Neural progenitor cell (in vitro differentiated cells): ENCODE results near the gene MCUR1. TPM values are rescaled to one million over a fixed set of nuclear protein-coding genes. Genes with fewer than 3 reads are reported as not detected.

Experiments
- DNase-seq: peaks from one replicate; pipeline ENCODE4 v3.0.0-alpha.2; 2016; ENCODE audit warnings: low spot score
- H2AFZ ChIP-seq: fragments of 200-600 bp; sonication (generic); replicated peaks from 2 replicates; pipeline ENCODE4 v1.6.1; 2016; ENCODE audit warnings: antibody characterized with exemption
- H3F3A ChIP-seq: fragments of 200-600 bp; sonication (generic); 2 replicates; pipeline ENCODE4 v1.6.1; 2016; ENCODE audit warnings: antibody characterized with exemption, low read depth
- H3K27ac ChIP-seq: fragments of 200-600 bp; sonication (generic); 2 replicates; pipeline ENCODE4 v1.5.1; 2016; ENCODE audit warnings: mild to moderate bottlenecking
- H3K27me3 ChIP-seq: fragments of 200-600 bp; sonication (generic); 2 replicates; pipeline ENCODE4 v1.6.1; 2016; ENCODE audit warnings: mild to moderate bottlenecking, moderate library complexity
- H3K36me3 ChIP-seq: fragments of 200-600 bp; sonication (generic); 2 replicates; pipeline ENCODE4 v1.5.1; 2016
- H3K4me1 ChIP-seq: fragments of 200-600 bp; sonication (generic); 2 replicates; pipeline ENCODE4 v1.6.1; 2016; ENCODE audit warnings: mixed run types
- H3K4me2 ChIP-seq: fragments of 200-600 bp; sonication (generic); 2 replicates; pipeline ENCODE4 v1.6.1; 2016
- H3K4me3 ChIP-seq: fragments of 200-600 bp; sonication (generic); 2 replicates; pipeline ENCODE4 v1.5.1; 2016
- H3K79me2 ChIP-seq: fragments of 200-600 bp; sonication (generic); 2 replicates; pipeline ENCODE4 v1.6.1; 2016; ENCODE audit warnings: low read depth
- H3K9ac ChIP-seq: fragments of 200-600 bp; sonication (generic); 2 replicates; pipeline ENCODE4 v1.6.1; 2016
- H3K9me3 ChIP-seq: fragments of 200-600 bp; sonication (generic); 2 replicates; pipeline ENCODE4 v1.5.1; 2016; ENCODE audit warnings: low read depth
- H4K20me1 ChIP-seq: fragments of 200-600 bp; sonication (generic); 2 replicates; pipeline ENCODE4 v1.6.1; 2016; ENCODE audit warnings: low read depth
- H3K27ac Mint-ChIP-seq: 3 replicates; pipeline ENCODE4 v1.8.0; 2021; ENCODE audit warnings: mixed read lengths
- H3K27me3 Mint-ChIP-seq: 2 replicates; pipeline ENCODE4 v1.8.0; 2022; ENCODE audit warnings: low read depth, mild to moderate bottlenecking, inconsistent platforms, moderate library complexity, mixed read lengths; ENCODE audit not compliant: insufficient read depth
- H3K36me3 Mint-ChIP-seq: 3 replicates; pipeline ENCODE4 v1.8.0; 2021; ENCODE audit warnings: mixed read lengths
- H3K4me1 Mint-ChIP-seq: 3 replicates; pipeline ENCODE4 v1.8.0; 2021; ENCODE audit warnings: mixed read lengths
- H3K4me3 Mint-ChIP-seq: 3 replicates; pipeline ENCODE4 v1.8.0; 2021; ENCODE audit warnings: mild to moderate bottlenecking, moderate library complexity, mixed read lengths
- H3K9me3 Mint-ChIP-seq: 3 replicates; pipeline ENCODE4 v1.8.0; 2020; ENCODE audit warnings: mixed read lengths
- EZH2 ChIP-seq: fragments of 200-600 bp; sonication (generic); IDR thresholded peaks from 2 replicates; pipeline ENCODE4 v1.6.1; 2017; ENCODE audit warnings: antibody characterized with exemption, mild to moderate bottlenecking, moderate library complexity
- EZH2phosphoT487 ChIP-seq: fragments of 200-600 bp; sonication (generic); IDR thresholded peaks from 2 replicates; pipeline ENCODE4 v1.6.1; 2017; ENCODE audit warnings: antibody characterized with exemption
- total RNA-seq: library from RNA; depleted of rRNA; stranded (reverse); fragments of >200 nt; gene quantifications from 2 replicates; pipeline ENCODE4 v1.2.3, GENCODE V29; 2015; ENCODE audit warnings: low replicate concordance
- TF ChIP-seq, protein P1 (sequence below): fragments of 200-600 bp; sonication (generic); IDR thresholded peaks from 2 replicates; pipeline ENCODE4 v1.5.1; 2017; ENCODE audit warnings: antibody characterized with exemption, mild to moderate bottlenecking

Gene MCUR1
- total RNA-seq, 1 donor from 2014 or later, result 16.2 TPM

DNA sequence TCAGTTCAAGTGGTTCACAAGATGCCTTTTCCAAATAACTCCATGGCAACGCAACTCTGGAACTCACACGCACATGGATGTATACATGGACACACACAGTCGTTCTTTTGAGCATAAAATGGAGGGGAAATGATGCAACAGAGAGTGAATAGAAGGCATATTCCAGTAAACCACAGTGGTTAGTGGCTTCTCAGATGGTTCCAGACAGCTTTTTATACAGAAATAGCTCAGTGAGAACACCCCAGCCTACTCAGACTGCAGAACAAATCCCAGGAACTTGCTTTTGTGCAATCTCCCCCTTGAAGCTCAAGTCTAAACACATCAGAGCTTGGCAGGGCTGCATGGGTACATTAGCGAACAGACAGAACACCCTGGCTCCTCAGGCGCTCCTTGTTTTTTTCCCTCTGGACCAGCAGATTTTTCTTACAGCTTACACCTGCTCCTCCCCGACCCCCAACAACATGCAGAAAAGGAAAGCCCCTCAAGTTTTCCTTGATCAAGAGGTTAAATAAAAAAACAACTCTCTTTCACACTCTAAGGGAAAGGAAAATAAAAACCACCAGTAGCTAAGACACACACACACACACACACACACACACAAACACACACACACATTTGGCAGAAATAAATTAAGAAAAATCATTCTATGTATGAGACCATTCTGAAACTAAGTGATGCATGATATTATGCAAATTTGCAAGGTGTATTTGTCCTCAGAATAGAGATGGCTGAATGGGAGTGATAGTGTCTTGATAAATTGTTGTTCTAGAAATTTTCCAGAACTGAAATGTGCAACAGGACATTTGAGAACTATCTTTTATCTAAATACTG, 51.5 kb downstream of the MCUR1 start:
- Histone ChIP-seq H2AFZ (no peak overlapping the region), H3K4me3 (no peak overlapping the region), H3K4me1 (no peaks in the 10 kb centered on the region), H3K36me3 (no peaks in the 10 kb centered on the region), H3K27me3 (no peaks in the 10 kb centered on the region), H4K20me1 (no peaks in the 10 kb centered on the region), H3K4me2 (no peak overlapping the region), H3K9me3 (no peaks in the 10 kb centered on the region), H3F3A (no peaks in the 10 kb centered on the region), H3K27ac (no peak overlapping the region), H3K79me2 (no peaks in the 10 kb centered on the region), H3K9ac (no peak overlapping the region)
- Mint-ChIP-seq H3K36me3 (no peaks in the 10 kb centered on the region), H3K4me3 (no peak overlapping the region), H3K27me3 (no peaks in the 10 kb centered on the region), H3K4me1 (peaks cover 35% of the 10 kb centered on the region), H3K9me3 (peaks cover 4% of the 10 kb centered on the region), H3K27ac (peak overlapping the region; percentile 51)
- TF ChIP-seq, protein P1, sequence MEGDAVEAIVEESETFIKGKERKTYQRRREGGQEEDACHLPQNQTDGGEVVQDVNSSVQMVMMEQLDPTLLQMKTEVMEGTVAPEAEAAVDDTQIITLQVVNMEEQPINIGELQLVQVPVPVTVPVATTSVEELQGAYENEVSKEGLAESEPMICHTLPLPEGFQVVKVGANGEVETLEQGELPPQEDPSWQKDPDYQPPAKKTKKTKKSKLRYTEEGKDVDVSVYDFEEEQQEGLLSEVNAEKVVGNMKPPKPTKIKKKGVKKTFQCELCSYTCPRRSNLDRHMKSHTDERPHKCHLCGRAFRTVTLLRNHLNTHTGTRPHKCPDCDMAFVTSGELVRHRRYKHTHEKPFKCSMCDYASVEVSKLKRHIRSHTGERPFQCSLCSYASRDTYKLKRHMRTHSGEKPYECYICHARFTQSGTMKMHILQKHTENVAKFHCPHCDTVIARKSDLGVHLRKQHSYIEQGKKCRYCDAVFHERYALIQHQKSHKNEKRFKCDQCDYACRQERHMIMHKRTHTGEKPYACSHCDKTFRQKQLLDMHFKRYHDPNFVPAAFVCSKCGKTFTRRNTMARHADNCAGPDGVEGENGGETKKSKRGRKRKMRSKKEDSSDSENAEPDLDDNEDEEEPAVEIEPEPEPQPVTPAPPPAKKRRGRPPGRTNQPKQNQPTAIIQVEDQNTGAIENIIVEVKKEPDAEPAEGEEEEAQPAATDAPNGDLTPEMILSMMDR, result no peak
- TF ChIP-seq EZH2phosphoT487, result no peak
- no peak for TF ChIP-seq EZH2
- no peak for DNase-seq

- H3K4me3 Mint-ChIP-seq, result no peak overlapping the region
- H3K4me1 Mint-ChIP-seq, result peaks cover 25% of the 10 kb centered on the region
- H3K4me1 ChIP-seq, result no peaks in the 10 kb centered on the region
- H3K27me3 Mint-ChIP-seq, result peaks cover under 1% of the 10 kb centered on the region
- no peak for DNase-seq
- H3K79me2 ChIP-seq, result no peaks in the 10 kb centered on the region
- no peaks in the 10 kb centered on the region for H3F3A ChIP-seq
- no peak overlapping the region for H3K27ac ChIP-seq
- H3K4me2 ChIP-seq, result no peak overlapping the region
- H3K9ac ChIP-seq, result no peak overlapping the region
- no peak overlapping the region for H2AFZ ChIP-seq
- H3K27ac Mint-ChIP-seq, result peak overlapping the region; percentile 61
- no peaks in the 10 kb centered on the region for H4K20me1 ChIP-seq
- no peak for TF ChIP-seq EZH2
- no peak for TF ChIP-seq EZH2phosphoT487
- no peaks in the 10 kb centered on the region for H3K36me3 ChIP-seq
- H3K36me3 Mint-ChIP-seq, result no peaks in the 10 kb centered on the region
- H3K4me3 ChIP-seq, result no peak overlapping the region
- H3K9me3 Mint-ChIP-seq, result peaks cover 4% of the 10 kb centered on the region
- H3K27me3 ChIP-seq, result no peaks in the 10 kb centered on the region
- H3K9me3 ChIP-seq, result no peaks in the 10 kb centered on the region
Measured at GRCh38 chr6:13761361-13762036, 52.9 kb downstream of the MCUR1 start.

DNA sequence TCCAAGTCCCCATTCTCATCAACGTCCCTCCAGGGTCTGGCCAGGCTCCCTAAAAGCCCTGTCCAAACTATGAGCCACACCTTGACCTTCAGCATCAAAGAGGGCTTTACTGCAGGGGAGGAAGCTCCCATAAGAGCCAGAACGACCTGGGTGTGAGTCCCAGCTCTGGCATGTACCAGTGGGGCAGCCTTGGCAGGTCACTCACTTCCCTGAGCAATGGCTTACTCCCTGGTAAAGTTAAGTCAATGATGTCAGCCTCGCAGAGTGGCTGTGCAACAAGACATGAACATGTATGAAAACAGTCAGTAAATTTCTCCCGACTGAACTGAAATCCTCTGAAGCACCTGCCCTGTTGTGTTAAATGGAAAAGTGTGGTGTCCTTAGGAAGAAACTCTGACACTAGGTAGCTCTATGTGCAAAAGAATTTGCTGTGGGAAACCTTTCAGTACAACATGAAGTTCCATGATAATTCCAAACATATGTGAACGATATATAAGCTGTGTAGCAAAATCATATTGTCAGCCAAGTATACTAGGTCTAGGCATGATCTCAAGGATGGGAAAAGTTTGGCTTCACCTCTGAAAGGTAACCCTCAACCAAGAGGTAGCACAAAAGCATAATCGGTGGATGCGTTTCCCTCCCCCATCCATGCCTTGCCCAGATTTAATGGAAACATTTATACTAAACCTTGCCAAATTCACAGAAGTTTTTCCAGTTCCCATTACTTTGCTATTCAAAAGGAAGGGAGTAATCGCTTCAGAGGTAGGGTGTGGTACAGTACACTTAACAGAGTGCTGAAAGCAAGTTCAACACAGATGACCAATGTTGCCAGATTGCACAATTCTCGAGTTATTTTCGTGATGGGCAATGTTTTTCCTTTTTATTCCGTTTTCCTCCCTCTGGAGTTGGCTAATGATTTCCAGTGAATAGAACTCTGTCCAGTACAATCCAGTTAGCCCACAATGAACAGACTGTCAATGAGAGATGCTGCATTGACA, 53.8 kb downstream of the MCUR1 start:
- Histone ChIP-seq H3K4me3 (no peak overlapping the region), H2AFZ (no peak overlapping the region), H3K36me3 (no peaks in the 10 kb centered on the region), H4K20me1 (no peaks in the 10 kb centered on the region), H3K4me1 (no peaks in the 10 kb centered on the region), H3K9me3 (no peaks in the 10 kb centered on the region), H3K27me3 (no peaks in the 10 kb centered on the region), H3K9ac (no peak overlapping the region), H3K4me2 (no peak overlapping the region), H3F3A (no peaks in the 10 kb centered on the region), H3K27ac (no peak overlapping the region), H3K79me2 (no peaks in the 10 kb centered on the region)
- no peak overlapping the region for H3K4me3 Mint-ChIP-seq
- no peaks in the 10 kb centered on the region for H3K36me3 Mint-ChIP-seq
- peaks cover 3% of the 10 kb centered on the region for H3K27me3 Mint-ChIP-seq
- H3K27ac Mint-ChIP-seq, result no peak overlapping the region
- DNase-seq, result no peak
- H3K4me1 Mint-ChIP-seq, result peaks cover 18% of the 10 kb centered on the region
- peaks cover 4% of the 10 kb centered on the region for H3K9me3 Mint-ChIP-seq
- no peak for TF ChIP-seq EZH2
- TF ChIP-seq, protein P1, result no peak
- no peak for TF ChIP-seq EZH2phosphoT487
